H1 (cell line): ENCODE data around the gene FABP7. TPM values are rescaled to one million over a fixed set of nuclear protein-coding genes. Genes with fewer than 3 reads are reported as not detected.
"Not testable (repeated sequence)": the region's sequence is repeated elsewhere in the genome, so short reads cannot be mapped to it uniquely, and the experiment has no call there.

Experiments
- CTCF ChIA-PET: fragments of 300-600 bp; sonication (Branson Sonifier 250); formaldehyde crosslinking; loops from one replicate; lab custom pipeline; 2021; ENCODE audit not compliant: partially characterized antibody; lab: Charles Lee
- POLR2A ChIA-PET: fragments of 300-600 bp; sonication (Branson Sonifier 250); formaldehyde crosslinking; loops from one replicate; lab custom pipeline; 2021; ENCODE audit warnings: inconsistent platforms; ENCODE audit not compliant: partially characterized antibody; lab: Charles Lee
- DNase-seq, 2 experiments: peaks; one replicate each; pipeline versions ENCODE4 v3.0.0 to v3.0.0-alpha.2; 2010 to 2022; ENCODE audit warnings: low spot score in 2 of 2, low read depth in 1 of 2, mixed read lengths in 1 of 2
- FAIRE-seq: peaks from 2 replicates; lab custom pipeline; 2011; peaks lifted over from hg19 to GRCh38; lab: Jason Lieb, UNC
- H2AFZ ChIP-seq: 2 replicates; pipeline ENCODE4 v1.8.1; 2012; ENCODE audit warnings: low read length, inconsistent platforms
- H2AK5ac ChIP-seq: 2 replicates; pipeline ENCODE4 v1.6.1; 2013; ENCODE audit warnings: low read depth, low read length
- H2BK120ac ChIP-seq: replicated peaks from 2 replicates; pipeline ENCODE3; 2013; ENCODE audit warnings: low read depth, low read length, inconsistent platforms
- H2BK12ac ChIP-seq: 2 replicates; pipeline ENCODE4 v1.6.1; 2013; ENCODE audit warnings: low read depth, low read length
- H2BK15ac ChIP-seq: 2 replicates; pipeline ENCODE4 v1.6.1; 2013; ENCODE audit warnings: low read length
- H2BK20ac ChIP-seq: 2 replicates; pipeline ENCODE4 v1.6.1; 2013; ENCODE audit warnings: low read length
- H2BK5ac ChIP-seq: 2 replicates; pipeline ENCODE4 v1.6.1; 2013; ENCODE audit warnings: low read depth, low read length
- H3K14ac ChIP-seq: 2 replicates; pipeline ENCODE4 v1.6.1; 2013; ENCODE audit warnings: inconsistent platforms; ENCODE audit not compliant: insufficient read length
- H3K18ac ChIP-seq: 2 replicates; pipeline ENCODE4 v1.6.1; 2013; ENCODE audit warnings: low read length; ENCODE audit errors: extremely low read depth
- H3K23ac ChIP-seq: 2 replicates; pipeline ENCODE4 v1.6.1; 2013; ENCODE audit warnings: inconsistent platforms; ENCODE audit not compliant: insufficient read length
- H3K23me2 ChIP-seq: 2 replicates; pipeline ENCODE4 v1.6.1; 2013; ENCODE audit warnings: low read depth, low read length
- H3K27ac ChIP-seq: 2 replicates; pipeline ENCODE4 v1.6.1; 2011; ENCODE audit warnings: low read depth, low read length, inconsistent platforms
- H3K27me3 ChIP-seq, 4 experiments: replicated peaks in 1 of 4; 1 replicate in 1 of 4; 2 replicates in 3 of 4; pipeline versions ENCODE4 v1.6.1 to v1.8.1; 2011 to 2013; ENCODE audit warnings: low read length in 3 of 4, mild to moderate bottlenecking in 3 of 4, inconsistent platforms in 2 of 4, mixed read lengths in 2 of 4, moderate library complexity in 1 of 4; ENCODE audit not compliant: control insufficient read depth in 3 of 4, insufficient read depth in 3 of 4; ENCODE audit errors: extremely low read depth in 1 of 4
- H3K36me3 ChIP-seq, 4 experiments: 2 replicates each; pipeline versions ENCODE4 v1.6.1 to v1.8.1; 2011 to 2013; ENCODE audit warnings: mild to moderate bottlenecking in 4 of 4, low read length in 3 of 4, moderate library complexity in 2 of 4, control low read depth in 1 of 4, inconsistent platforms in 1 of 4; ENCODE audit not compliant: insufficient read depth in 4 of 4, control insufficient read depth in 2 of 4
- H3K4ac ChIP-seq: replicated peaks from 2 replicates; pipeline ENCODE3; 2013; ENCODE audit warnings: low read length, low read depth, mixed read lengths, inconsistent platforms; ENCODE audit not compliant: insufficient read length
- H3K4me1 ChIP-seq, 4 experiments: replicated peaks in 1 of 4; 1 replicate in 1 of 4; 2 replicates in 3 of 4; pipeline versions ENCODE4 v1.6.1 to v1.8.1; 2011 to 2013; ENCODE audit warnings: low read length in 3 of 4, inconsistent platforms in 2 of 4, mixed read lengths in 1 of 4; ENCODE audit not compliant: insufficient read depth in 4 of 4, control insufficient read depth in 3 of 4
- H3K4me2 ChIP-seq, 2 experiments: 2 replicates each; pipeline versions ENCODE4 v1.6.1 to v1.8.1; 2011 to 2013; ENCODE audit warnings: low read depth in 2 of 2, low read length in 2 of 2, control low read depth in 1 of 2, inconsistent platforms in 1 of 2, mild to moderate bottlenecking in 1 of 2; ENCODE audit not compliant: insufficient read depth in 1 of 2
- H3K4me3 ChIP-seq, 4 experiments: fragments of 200-600, 300-600 bp in 1 of 4; sonication (generic), shearing (Covaris generic), sonication (Bioruptor Twin) in 1 of 4; 2 replicates each; pipeline versions ENCODE4 v1.5.1 to v1.8.1; 2011 to 2016; ENCODE audit warnings: low read length in 4 of 4, low read depth in 3 of 4, control low read depth in 2 of 4, inconsistent platforms in 2 of 4, mild to moderate bottlenecking in 2 of 4, mixed read lengths in 1 of 4, moderate library complexity in 1 of 4; ENCODE audit not compliant: insufficient read depth in 2 of 4; ENCODE audit errors: extremely low read depth in 1 of 4
- H3K56ac ChIP-seq: replicated peaks from 2 replicates; pipeline ENCODE3; 2013; ENCODE audit warnings: low read depth, mild to moderate bottlenecking, mixed read lengths, low read length, inconsistent platforms; ENCODE audit not compliant: insufficient read length
- H3K79me1 ChIP-seq: 2 replicates; pipeline ENCODE4 v1.6.1; 2013; ENCODE audit warnings: low read depth, low read length, control low read depth
- H3K79me2 ChIP-seq, 2 experiments: 2 replicates each; pipeline versions ENCODE4 v1.6.1 to v1.8.1; 2012 to 2013; ENCODE audit warnings: low read length in 2 of 2, mild to moderate bottlenecking in 2 of 2, inconsistent platforms in 1 of 2; ENCODE audit not compliant: insufficient read depth in 2 of 2, control insufficient read depth in 1 of 2
- H3K9ac ChIP-seq, 4 experiments: replicated peaks in 1 of 4; 1 replicate in 1 of 4; 2 replicates in 3 of 4; pipeline versions ENCODE4 v1.6.1 to v1.8.1; 2011 to 2013; ENCODE audit warnings: low read depth in 3 of 4, low read length in 3 of 4, control low read depth in 2 of 4, mild to moderate bottlenecking in 2 of 4, moderate library complexity in 2 of 4, inconsistent platforms in 1 of 4; ENCODE audit errors: extremely low read depth in 1 of 4
- H3K9me3 ChIP-seq, 2 experiments: 2 replicates each; pipeline versions ENCODE4 v1.6.1 to v1.8.1; 2012 to 2013; ENCODE audit warnings: mild to moderate bottlenecking in 2 of 2, moderate library complexity in 2 of 2, control low read depth in 1 of 2, inconsistent platforms in 1 of 2, low read depth in 1 of 2, low read length in 1 of 2, mixed read lengths in 1 of 2; ENCODE audit not compliant: insufficient read depth in 2 of 2
- H4K20me1 ChIP-seq, 2 experiments: replicated peaks in 1 of 2; 2 replicates each; pipeline versions ENCODE3 to v1.8.1; 2011 to 2013; ENCODE audit warnings: inconsistent platforms in 2 of 2, low read length in 2 of 2, mild to moderate bottlenecking in 1 of 2; ENCODE audit not compliant: insufficient read depth in 2 of 2, control insufficient read depth in 1 of 2
- H4K5ac ChIP-seq: 2 replicates; pipeline ENCODE4 v1.6.1; 2013; ENCODE audit warnings: low read length, low read depth, mixed read lengths, inconsistent platforms; ENCODE audit not compliant: insufficient read length
- H4K8ac ChIP-seq: 2 replicates; pipeline ENCODE4 v1.8.0; 2013; ENCODE audit warnings: mild to moderate bottlenecking, moderate library complexity, low read length, inconsistent platforms; ENCODE audit not compliant: insufficient read depth; ENCODE audit errors: extremely low read depth
- H4K91ac ChIP-seq: replicated peaks from 2 replicates; pipeline ENCODE3; 2013; ENCODE audit warnings: low read length, mixed read lengths, inconsistent platforms; ENCODE audit not compliant: insufficient read length
- WGBS, 2 experiments: shearing (Covaris generic) in 1 of 2; methylation state at CpG; one replicate each; pipeline versions ENCODE4 v1.1.6 to v1.1.7; 2013 to 2015; ENCODE audit warnings: low lambda C conversion rate in 2 of 2, mixed read lengths in 2 of 2, inconsistent platforms in 1 of 2, low coverage in 1 of 2, missing lambda C conversion rate in 1 of 2; ENCODE audit not compliant: insufficient replicate concordance in 2 of 2, insufficient coverage in 1 of 2, insufficient read length in 1 of 2; ENCODE audit errors: extremely low coverage in 1 of 2, missing lambda C conversion rate in 1 of 2; 5-methylcytosine and 5-hydroxymethylcytosine counted together
- polyA plus RNA-seq, 7 experiments: library from polyadenylated mRNA; depleted of rRNA in 3 of 7; stranded (reverse) in 5 of 7; unstranded in 2 of 7; fragments of >200 nt in 5 of 7; fragments of 200-250 nt in 2 of 7; gene quantifications; 1 replicate in 5 of 7; 2 replicates in 1 of 7; 4 replicates in 1 of 7; pipeline versions ENCODE4 v1.2.1 to v1.2.3, GENCODE V29; 2011 to 2013; ENCODE audit warnings: missing spikeins in 2 of 7, mixed read lengths in 2 of 7
- total RNA-seq: library from RNA; stranded (reverse); fragmentation: NEBNext Ultra II Directional; extraction: Animal tissue kit (Norgen Biotek cat#: 25700); gene quantifications from 2 replicates; pipeline ENCODE4 v1.2.1, GENCODE V29; 2021

FABP7 gene
- total and polyA plus RNA-seq, 2 of the 8 experiments (the other 6 are each of a cell fraction or from before 2014, with no cell fraction given), result 10.6 to 13.1 TPM

DNA sequence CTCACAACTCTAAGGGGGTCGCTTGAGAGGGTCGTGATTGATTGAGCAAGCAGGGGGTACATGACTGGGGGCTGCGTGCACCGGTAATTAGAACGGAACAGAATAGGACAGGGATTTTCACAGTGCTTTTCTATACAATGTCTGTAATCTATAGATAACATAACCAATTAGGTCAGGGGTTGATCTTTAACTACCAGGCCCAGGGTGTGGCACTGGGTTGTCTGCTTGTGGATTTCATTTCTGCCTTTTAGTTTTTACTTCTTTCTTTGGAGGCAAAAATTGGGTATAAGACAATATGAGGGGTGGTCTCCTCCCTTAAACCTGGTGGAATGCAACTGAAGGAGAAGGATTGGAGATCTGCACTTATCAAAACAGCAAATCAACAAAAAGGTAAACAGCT, 30.6 kb upstream of the FABP7 start:
- CTCF ChIA-PET, result interaction anchor here (0.7 to 2.3 kb wide), 3 partner anchors 41 to 120 kb away, joined by 3 to 5 read pairs (median 3); partner anchors contain the start of gene SMPDL3A
- H3K9ac ChIP-seq, H3K4me1 ChIP-seq, H4K20me1 ChIP-seq, H2BK5ac ChIP-seq, H3K56ac ChIP-seq, H2AK5ac ChIP-seq, H3K79me1 ChIP-seq, H2BK12ac ChIP-seq, H3K9me3 ChIP-seq, H3K27ac ChIP-seq, H3K4me3 ChIP-seq, H3K18ac ChIP-seq, H3K27me3 ChIP-seq, H3K79me2 ChIP-seq, H4K5ac ChIP-seq, H3K36me3 ChIP-seq, H3K23ac ChIP-seq, H3K23me2 ChIP-seq, H2BK15ac ChIP-seq, H4K8ac ChIP-seq, H2BK120ac ChIP-seq, H2AFZ ChIP-seq, H4K91ac ChIP-seq, H3K4me2 ChIP-seq, DNase-seq, H3K14ac ChIP-seq, H2BK20ac ChIP-seq, H3K4ac ChIP-seq, POLR2A ChIA-PET, FAIRE-seq: not testable (repeated sequence)
- 65% methylated on average over 5 of the region's 5 CpGs; no CpG with 5 or more reads in 1 of the 2 experiments for WGBS, 2 experiments
